ENCODE measurements around the gene SS18L1. TPM values are rescaled to one million over a fixed set of nuclear protein-coding genes. Genes with fewer than 3 reads are reported as not detected.

Gene SS18L1
- total RNA-seq, 1 donor, result 58.2 TPM

DNA sequence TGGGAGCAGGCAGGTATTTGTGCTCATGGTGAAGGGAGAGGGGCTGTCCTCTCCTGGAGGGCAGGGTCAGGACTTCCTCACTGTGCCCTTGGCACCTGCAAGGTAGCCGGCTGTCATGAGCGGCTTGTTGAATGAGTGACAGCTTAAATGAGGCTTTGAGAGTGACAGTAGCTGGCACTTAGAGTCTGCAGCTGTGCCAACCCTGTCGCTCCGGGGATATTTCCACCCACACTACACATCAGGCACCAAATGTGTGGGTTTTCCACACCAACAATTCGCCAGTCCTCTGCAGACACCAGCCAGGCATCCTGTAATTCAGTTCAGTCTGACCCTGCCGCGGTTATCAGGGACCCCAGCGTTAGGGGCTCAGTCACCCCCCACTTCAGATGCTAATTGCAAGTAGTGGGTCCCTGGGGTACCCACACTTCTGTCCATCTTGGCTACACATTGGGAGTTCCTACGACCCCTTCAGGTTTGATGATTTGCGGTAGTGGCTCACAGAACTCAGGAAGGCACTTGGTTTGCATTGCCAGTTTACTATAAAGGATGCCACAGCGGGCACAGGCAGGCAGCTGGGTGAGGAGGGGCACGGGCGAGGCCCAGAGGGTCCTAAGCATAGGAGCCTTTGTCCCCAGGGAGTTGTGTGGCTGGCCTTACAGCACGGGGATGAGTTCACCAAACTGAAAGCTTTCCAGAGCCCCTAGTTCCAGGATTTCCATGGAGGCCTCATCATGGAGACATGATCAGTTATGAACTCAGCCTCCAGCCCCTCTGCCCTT is 48.4 kb downstream of the SS18L1 start:
- DNase-seq (ENCODE audit: low read depth in 2 of 3, low spot score in 2 of 3), result no peak

DNA sequence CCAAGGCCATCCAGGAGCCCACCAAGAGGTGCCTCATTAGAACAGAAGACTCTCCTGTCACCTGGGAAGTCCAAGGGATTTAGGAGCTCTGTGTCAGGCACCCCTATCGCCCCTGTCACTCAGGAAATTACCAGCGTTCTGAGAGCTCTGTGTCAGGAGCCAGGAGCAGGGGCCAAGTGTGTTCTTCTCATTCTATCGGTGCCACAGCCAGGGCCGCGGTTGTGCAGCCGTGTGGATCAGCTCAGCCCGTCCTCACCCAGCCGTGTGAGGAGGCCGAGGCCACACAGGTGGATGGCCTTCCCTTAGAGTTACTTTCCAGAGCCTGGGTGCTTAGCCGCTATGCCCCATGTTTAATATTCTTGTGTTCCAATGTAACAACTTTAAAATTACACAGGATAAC is 49.1 kb downstream of the SS18L1 start:
- DNase-seq (ENCODE audit: low read depth in 2 of 3, low spot score in 2 of 3), result no peak

DNA sequence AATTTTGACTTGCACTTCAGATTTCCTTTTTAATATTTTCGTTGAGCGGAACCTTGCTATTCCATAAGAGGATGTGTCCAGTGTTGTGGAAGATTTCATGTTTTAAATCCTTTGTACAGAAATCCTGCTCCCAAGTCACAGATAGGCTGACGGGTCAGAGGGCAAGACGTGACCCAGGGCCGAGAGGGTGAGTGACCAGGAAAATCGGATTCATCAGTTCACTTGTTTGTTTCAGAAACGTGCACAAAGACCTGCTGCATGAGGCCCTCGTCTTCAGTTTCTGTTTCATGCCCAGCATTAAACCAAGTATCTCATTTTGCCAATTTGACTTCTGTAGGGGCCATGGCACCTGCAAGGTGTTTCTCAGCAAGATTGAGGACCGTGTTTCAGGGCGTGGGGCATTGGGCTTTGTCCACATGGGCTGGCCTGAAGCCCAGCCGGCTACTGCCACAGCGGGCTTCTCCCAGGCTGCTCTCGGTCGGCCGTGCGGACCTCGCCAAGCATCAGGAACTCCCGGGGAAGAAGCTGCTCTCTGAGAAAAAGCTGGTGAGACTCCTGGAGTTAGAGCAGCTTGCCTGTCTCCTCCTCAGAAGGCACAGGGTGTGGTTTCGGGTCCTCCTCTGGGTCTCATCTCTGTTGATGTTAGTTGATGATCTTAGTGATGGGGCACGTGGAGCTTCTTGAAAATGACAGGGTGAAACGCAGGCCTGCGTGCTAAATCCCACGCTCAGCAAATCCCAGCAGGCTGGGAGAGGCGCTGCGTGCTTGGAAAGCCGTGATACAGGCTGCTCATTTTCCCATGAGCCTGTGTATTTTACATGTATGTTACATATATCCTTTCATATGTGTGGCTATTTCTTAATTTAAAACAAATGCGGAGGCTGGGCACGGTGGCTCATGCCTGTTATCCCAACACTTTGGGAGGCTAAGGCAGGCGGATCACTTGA is 49.8 kb downstream of the SS18L1 start:
- no peak for DNase-seq (ENCODE audit: low read depth in 2 of 3, low spot score in 2 of 3)

DNA sequence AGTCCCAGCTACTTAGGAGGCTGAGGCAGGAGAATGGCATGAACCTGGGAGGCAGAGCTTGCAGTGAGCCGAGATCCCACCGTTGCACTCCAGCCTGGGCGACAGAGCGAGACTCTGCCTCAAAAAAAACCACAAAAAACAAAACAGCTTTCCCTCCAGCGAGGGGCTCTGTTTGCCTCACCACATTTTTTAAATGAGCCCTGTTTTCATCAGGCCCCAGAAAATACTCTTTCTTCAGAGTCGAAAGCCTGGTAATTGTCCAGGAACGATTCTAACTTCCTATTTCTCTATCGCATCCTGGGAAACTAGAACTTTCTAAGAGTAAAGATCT is 51.5 kb downstream of the SS18L1 start:
- no peak for DNase-seq (ENCODE audit: low read depth in 2 of 3, low spot score in 2 of 3)

DNA sequence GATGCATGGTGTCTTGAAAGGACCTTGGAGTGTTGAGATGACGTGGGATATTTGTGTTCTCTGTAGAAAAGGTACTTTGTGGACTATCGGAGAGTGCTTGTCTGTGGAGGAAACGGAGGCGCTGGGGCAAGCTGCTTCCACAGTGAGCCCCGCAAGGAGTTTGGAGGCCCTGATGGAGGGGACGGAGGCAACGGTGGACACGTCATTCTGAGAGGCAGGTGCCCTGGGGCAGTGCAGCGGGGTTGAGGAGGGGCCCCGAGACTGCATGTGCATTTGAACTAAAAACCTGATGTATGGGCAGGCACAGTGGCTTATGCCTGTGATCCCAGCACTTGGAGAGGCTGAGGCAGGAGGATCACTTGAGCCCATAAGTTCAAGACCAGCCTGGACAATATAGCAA is 52.2 kb downstream of the SS18L1 start:
- DNase-seq (ENCODE audit: low read depth in 2 of 3, low spot score in 2 of 3), result no peak

DNA sequence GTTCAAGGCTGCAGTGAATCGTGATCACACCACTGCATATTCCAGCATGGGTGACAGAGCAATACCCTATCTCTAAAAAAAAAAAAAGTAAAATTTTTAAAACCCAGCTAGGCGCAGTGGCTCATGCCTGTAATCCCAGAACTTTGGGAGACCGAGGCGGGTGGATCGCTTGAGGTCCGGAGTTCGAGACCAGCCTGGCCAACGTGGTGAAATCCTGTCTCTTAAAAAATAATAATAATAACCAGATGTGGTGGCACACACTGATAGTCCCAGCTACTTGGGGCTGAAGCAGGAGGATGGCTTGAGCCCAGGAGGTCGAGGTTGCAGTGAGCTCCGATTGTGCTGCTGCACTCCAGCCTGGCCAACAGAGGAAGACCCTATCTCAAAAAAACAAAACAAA is 52.7 kb downstream of the SS18L1 start:
- no peak for DNase-seq (ENCODE audit: low read depth in 2 of 3, low spot score in 2 of 3)

DNA sequence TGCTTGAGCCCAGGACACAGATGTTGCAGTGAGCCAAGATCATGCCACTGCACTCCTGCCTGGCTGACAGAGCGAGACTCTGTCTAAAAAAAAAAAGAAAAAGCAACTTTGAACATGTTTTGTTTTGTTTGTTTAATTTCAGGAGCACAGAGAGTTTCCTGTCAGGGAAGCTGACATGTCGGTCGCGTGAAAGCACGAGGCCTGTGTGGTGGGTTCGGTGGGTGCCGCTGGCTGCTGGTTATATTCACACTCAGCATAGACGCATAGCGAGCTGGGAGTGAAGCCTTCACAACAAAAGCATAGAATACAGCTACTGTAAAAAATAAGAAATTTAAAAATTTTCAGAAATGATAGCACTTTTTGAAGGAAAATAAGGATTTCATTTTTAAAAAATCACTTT is 53.7 kb downstream of the SS18L1 start:
- DNase-seq (ENCODE audit: low read depth in 2 of 3, low spot score in 2 of 3), result no peak

DNA sequence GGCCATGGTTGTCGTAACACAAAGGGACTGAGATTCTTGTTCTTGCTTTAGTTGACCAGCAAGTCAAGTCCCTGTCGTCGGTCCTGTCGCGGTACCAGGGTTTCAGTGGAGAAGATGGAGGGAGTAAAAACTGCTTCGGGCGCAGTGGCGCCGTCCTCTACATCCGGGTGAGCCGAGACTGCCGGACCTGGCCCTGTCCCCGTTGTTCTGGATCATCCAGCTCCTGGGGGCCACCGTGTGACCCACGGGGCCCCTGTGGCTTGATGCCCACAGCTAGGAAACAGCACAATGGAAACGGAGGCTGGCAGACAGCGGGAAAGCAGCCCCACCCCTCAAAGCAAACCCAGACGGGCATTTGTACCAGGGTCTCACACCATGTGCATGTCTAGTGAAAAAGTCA is 54.2 kb downstream of the SS18L1 start:
- no peak for DNase-seq (ENCODE audit: low read depth in 2 of 3, low spot score in 2 of 3)

DNA sequence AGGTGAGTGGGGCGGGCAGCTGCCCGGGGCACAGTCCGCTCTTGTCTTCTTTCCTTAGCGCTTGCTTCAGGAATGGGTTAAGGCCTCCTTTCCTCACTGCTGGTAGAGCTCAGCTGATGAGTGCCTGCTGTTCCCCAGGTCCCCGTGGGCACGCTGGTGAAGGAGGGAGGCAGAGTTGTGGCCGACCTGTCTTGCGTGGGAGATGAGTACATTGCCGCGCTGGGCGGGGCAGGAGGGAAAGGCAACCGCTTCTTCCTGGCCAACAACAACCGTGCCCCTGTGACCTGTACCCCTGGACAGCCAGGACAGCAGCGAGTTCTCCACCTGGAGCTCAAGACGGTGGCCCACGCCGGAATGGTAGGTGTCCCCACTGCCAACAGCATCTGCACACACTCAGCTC is 54.9 kb downstream of the SS18L1 start:
- no peak for DNase-seq (ENCODE audit: low read depth in 2 of 3, low spot score in 2 of 3)

DNA sequence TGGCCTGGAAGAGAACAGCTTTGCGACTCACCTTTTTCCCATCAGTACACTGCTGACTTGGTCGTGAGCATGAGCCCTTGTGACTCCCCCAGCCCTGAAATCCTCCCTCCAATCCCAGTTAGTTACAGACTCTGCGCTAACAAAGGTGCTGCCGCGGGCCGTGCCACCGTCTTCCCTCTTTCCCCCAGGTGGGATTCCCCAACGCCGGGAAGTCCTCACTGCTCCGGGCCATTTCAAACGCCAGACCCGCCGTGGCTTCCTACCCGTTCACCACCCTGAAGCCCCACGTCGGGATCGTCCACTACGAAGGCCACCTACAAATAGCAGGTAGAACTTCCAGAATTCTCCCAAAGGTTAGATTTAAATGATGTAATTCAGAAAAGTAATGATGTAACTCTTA is 55.4 kb downstream of the SS18L1 start:
- no peak for DNase-seq (ENCODE audit: low read depth in 2 of 3, low spot score in 2 of 3)

DNA sequence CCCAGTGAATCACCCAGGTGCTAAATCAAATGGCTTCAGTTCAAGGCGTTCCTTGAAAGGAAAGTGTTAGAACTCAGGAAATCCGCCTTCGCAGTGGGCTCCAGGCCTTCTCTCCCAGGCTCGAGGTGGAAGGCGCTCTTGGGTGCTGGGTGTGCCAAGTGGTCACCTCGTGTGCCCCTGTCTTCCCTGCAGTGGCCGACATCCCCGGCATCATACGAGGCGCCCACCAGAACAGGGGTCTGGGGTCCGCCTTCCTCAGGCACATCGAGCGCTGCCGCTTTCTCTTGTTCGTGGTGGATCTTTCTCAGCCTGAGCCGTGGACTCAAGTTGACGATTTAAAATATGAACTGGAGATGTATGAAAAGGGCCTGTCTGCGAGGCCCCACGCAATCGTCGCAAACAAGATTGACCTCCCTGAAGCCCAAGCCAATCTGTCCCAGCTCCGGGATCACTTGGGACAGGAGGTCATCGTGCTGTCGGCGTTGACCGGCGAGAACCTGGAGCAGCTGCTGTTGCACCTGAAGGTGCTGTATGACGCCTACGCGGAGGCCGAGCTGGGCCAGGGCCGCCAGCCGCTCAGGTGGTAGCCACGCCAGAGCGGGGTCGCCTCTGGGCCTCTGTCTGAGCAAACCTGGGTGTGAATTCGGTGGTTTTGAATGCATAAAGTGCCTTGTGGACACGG is 57.1 kb downstream of the SS18L1 start:
- no peak for DNase-seq (ENCODE audit: low read depth in 2 of 3, low spot score in 2 of 3)

DNA sequence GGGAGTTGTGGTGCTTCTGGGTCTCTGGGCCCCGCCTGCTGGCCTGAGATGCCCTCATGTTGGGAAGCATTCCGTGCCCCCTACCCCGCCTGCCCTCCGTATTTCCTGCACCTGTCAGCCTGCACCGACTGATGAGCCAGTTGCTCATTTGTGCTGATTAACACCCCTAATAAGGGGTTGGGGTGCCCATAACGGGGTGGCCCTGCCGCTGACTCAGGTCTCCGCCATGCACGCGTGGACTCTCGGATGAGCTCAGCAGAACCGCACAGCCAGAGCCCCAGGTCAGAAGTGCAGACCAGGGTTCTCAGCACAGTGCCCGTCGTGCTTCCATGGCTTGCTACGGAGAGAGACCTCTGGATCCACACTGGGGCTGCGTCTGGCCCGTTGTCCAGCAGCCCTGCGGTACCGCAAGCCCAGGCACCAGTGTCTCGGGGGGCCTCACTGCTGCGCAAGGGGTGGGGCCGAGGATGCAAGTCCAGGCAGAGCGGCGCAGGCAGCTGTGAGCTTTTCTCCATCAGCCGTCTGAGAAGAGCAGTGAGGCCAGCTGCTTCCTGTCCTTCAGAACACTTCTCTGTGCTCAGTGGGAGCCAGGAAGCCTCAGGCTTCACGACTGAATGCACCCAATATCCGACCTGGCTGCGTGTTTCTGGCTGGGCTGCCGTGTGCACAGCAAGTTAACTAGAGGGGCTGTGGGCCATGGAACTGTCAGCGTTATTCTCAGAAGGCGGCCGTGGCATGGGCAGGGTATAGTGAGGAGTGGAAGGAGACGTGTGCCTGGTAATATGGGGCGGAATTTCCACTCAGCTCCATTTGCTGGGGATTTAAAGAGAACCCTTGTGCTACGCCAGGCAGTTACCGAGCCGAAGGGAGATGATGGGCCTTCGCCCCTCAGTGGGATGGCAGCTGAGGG is 57.9 kb downstream of the SS18L1 start:
- DNase-seq (ENCODE audit: low read depth in 2 of 3, low spot score in 2 of 3), result no peak

DNA sequence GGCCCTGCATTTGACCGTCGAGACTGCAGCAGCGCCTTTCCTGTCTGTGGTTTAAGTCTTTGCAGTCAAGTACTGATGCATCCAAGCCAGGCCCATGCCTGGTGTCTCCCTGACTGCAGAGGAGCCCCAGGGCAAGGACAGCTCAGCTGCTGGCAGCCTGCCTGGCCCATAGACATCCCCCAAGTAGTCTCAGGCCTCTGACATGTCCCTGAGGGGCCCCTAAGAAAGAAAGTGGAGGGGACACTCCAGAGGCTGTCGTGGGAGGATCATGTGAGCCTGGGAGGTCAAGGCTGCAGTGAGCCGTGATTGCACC is 58.5 kb downstream of the SS18L1 start:
- DNase-seq (ENCODE audit: low read depth in 2 of 3, low spot score in 2 of 3), result no peak

DNA sequence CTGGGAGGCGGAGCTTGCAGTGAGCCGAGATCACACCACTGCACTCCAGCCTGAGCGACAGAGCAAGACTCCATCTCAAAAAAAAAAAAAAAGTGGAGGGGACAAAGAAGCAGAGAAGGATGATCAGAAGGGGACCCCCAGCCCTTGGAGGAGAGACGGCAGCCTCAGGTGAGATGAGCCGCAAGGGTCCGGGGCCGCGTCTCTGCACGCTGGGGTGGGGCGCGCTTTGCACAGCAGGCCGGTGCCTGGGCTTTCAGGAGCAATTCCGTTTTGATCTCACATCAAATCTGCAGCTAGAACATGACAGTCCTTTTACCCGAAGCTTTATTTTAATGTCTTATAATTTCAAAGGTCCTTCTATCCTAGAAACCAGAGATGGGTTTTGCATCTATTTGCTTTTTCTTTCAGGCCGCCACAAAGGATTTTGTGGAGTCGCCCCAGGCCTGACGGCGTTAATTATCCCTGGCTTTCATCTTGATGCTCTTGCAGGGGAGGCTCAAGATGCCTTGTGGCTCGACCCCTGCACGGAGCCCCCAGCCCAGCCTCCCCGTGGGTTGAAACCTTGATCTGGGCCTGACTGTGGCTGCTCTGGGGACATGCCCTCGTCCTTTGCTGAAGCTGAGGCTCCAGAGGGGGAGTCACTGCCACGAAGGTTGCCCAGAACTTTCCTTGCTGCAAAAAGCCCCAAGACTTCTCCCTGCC is 59.3 kb downstream of the SS18L1 start:
- no peak for DNase-seq (ENCODE audit: low read depth in 2 of 3, low spot score in 2 of 3)

DNA sequence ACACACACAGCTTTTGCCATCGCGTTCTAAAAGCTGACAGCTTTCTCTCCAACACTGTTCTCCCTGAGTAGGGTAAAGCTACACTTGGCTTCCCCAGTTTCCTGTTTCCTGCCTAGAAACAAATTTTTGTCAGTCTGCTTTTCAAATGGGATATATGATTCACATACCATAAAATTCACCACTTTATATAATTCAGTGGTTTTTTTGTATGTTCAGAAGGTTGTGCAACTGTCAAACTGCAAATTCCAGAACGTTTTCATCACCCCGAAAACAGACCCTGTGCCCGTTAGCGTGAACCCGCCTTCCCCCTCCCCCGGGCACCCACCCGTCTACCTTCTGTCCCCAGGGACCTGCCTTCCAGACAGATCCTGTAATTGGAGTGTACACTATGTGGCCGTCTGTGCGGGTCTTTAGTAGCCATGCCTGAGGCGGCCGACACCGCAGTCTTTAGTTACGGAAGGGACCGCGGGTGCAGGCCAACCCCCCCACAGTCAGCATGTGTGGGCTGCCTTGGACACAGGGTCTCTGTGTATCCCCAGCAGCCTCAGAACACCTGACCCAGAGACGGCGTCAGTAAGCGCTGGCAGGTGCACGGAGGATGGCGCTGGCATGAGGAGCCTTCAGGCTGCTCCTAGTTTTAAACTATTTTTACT is 59.9 kb downstream of the SS18L1 start:
- DNase-seq (ENCODE audit: low read depth in 2 of 3, low spot score in 2 of 3), result no peak

DNA sequence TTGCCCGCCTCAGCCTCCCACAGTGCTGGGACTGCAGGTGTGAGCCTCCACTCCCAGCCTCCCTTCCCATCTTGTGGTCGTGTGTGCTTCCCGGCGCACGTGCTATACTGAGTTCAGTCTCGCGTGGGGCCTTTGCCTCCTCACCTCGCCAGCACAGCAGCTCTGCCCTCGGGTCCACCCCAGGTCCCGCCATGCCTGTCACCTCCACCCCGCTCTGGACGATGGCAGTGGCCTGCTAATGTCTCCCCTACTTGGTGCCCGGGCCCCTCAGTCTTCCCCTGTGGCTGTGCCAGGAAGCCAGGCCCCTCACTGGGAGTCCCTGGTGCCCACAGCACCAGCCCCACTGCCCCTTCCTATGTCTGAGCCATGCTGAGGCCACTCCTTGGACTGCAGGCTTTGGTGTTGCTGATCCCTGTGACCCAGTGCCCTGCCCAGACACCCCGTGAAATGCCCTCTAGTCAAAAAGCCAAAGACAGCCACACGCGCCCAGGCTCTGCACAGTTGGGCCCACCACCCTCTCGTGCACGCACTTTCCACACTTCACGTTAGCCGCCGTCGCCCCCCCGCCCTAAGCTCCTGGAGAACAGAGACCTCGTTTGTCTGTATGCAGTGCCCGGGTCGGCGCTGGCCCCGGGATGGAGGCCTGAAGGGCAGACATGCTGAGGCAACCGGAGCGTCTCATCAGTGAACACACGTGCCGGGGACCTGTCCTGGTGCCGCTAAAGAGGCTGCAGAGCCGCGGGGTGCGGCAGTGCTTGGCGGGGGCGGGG is 62.2 kb downstream of the SS18L1 start:
- DNase-seq (ENCODE audit: low read depth in 2 of 3, low spot score in 2 of 3), result no peak

DNA sequence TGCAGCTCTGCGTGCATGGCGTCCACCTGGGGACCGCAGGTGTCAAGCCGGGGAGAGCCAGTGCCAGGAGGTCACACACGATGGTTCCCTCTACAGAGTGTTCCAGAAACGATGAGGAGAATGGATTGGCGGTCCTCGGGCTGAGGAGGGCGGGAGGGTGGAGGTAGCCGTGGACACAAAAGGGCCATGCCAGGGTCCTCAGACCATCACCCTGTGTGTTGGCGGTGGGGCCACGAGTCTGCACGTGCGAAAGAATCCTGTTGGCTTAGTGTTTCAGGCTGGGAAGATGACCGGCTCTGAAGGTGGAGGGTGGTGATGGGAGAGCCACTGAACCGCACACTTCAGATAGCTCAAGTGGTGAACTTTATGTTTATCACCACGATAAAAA is 62.8 kb downstream of the SS18L1 start:
- DNase-seq (ENCODE audit: low read depth in 2 of 3, low spot score in 2 of 3), result no peak

DNA sequence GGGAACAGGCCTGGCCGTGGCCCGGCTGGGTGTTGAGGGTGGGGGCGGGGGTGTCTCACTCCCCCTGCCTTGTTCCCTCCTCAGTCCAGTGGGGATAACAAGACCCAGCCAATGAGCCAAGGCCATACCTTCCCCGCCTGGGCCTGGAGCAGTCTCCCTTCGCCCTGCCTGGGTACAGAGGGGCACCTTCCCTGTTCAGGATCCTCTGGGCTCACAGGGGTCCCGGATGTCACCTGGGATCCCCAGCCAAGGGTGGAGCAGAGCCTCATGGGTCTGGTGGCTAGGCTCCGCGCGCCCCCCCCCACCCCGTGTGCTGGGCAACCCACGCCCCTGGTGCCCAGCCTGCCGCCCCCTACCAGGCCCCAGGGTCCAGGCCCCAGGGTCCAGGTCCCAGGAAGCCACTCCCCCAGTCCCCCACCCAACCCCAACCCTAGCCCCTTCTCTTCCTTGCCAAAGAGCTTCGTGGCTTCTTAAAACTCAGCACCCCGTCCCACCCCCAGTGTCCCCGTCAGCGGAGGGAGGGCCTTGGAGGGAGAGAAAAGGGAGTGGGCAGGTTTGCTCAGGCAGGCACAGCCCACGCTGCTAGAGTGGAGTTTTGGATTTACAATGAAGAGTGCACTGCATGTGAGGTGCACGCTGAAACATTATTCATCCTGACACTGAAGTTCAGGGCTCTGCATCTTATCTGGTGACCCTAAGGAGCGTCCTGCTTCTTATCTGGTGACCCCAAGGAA is 64.7 kb downstream of the SS18L1 start:
- no peak for DNase-seq (ENCODE audit: low read depth in 2 of 3, low spot score in 2 of 3)
